CD4-positive, alpha-beta T cell treated with Interleukin-1 beta for 1 hour (primary cell): Measurements from ENCODE around the gene KRTAP5-11.
"Not testable (repeated sequence)": the region's sequence is repeated elsewhere in the genome, so short reads cannot be mapped to it uniquely, and the experiment has no call there.

Source experiments
- DNase-seq, 2 donors: peaks; one replicate each; pipeline ENCODE4 v3.0.0-alpha.2; 2020 to 2022

Gene KRTAP5-11

DNA sequence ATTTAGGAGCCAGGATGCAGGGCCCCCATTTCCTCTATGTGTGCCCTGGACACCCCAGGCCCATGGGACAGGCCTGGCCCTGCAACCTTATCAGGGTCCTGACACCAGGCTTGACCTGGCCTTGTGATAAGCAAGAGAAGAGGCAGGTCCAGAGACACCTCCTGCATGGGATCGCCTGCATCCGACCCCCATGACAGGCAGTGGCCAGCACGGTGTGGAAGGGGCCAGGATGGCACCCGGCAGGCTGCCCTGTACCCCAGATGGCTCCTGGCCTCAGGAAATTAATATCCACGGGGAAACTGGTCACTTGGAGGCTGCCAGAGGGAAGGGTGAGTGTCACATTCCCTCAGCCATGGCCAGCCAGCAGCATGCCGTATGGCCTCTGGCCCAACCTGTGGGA is 27.7 kb downstream of the KRTAP5-11 start:
- no peak for DNase-seq

DNA sequence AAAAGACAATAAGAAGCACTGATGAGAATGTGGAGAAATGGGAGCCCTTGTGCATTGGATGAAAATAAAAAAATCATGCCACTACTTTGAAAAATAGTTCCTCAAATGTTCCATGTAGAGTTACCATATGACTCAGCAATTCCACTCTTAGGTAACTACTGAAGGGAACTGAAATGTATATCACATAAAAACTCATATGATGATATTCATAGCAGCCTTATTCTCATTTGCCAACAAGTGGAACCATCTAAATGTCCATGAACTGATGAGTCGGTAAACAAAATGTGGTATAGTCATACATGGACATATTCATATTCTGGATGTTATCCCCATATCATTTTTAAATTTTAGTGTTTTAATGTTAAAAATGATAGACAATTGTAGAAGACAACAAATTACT is 31.0 kb downstream of the KRTAP5-11 start:
- no peak for DNase-seq

DNA sequence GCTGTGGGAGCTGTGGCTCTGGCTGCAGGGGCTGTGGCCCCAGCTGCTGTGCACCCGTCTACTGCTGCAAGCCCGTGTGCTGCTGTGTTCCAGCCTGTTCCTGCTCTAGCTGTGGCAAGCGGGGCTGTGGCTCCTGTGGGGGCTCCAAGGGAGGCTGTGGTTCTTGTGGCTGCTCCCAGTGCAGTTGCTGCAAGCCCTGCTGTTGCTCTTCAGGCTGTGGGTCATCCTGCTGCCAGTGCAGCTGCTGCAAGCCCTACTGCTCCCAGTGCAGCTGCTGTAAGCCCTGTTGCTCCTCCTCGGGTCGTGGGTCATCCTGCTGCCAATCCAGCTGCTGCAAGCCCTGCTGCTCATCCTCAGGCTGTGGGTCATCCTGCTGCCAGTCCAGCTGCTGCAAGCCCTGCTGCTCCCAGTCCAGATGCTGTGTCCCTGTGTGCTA is 33.9 kb downstream of the KRTAP5-11 start:
- no peak for DNase-seq

DNA sequence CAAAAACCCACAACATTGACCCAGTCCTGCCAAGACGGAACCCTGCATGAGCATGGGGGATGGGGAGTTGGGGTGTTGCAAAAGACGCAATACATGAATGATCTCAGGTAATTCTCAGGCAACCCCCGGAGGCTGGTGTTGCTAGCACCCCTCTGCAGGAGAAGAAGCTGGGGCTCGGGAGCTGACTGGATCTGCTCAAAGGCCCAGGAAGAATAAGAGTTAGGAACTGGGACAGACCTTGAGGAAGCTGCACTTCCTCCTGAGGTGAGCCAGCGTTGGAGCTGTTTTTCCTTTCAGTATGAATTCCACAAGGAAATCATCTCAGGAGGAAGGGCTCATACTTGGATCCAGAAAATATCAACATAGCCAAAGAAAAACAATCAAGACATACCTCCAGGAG is 34.6 kb downstream of the KRTAP5-11 start, which contains the start of gene KRTAP5-9:
Gene KRTAP5-9 (plus strand): TSS at position 301 of the 400 bp plus-strand sequence. CDS start 238 bp downstream, outside the sequence.
- DNase-seq = no peak

DNA sequence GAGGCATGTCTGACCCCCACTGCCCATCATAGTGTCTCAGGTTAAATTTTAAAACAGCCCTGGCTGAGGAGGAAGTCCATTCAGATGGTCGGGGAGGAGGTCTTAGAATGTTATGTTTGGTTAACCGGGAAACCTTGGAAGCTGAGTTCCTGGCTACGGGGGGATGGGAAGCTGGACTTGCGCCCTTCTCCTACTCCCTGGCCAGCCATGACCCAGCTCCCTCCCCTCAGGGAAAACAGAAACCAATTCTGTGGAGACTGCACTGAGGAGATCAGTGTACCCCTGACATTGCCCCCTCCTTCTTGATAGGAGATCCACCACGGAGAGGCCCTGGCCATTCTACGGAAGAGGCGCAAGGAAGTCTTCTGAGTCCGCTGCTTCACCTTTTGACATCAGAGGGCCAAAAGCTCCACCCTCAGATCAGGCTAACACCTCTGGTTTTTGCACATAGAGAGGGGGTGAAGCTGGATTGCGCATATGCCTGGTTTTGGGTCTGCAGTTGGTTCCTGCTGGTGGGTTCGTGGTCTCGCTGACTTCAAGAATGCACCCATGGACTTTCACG is 37.2 kb downstream of the KRTAP5-11 start:
- DNase-seq = no peak

DNA sequence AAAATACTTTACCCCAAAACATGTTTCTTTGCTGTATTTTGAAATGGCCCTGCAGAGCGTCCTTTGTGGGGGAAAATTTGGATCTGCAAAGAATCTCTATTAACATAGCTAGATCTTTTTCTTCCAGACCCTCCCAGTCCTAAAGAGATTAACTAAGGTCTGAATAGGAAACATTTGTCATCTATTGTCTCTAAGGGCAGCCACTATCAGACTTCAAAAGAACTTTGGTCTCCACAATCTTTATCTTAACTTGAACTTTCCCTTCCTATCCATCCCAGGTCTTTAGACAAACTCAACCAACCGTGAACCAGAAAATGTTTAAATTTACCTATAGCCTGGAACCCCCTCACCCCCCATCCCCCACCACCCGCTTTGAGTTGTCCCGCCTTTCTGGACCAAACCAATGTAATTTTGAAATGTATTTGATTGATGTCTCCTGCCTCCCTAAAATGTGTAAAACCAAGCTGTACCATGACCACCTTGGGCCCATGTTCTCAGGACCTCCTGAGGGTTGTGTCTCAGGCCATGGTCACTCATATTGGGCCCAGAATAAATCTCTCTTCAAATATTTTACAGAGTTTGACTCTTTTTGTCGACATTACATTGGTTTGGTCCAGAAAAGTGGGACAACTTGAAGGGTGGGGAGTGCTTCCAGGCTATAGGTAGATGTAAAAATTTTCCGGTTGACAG is 38.0 kb downstream of the KRTAP5-11 start:
- no peak for DNase-seq

DNA sequence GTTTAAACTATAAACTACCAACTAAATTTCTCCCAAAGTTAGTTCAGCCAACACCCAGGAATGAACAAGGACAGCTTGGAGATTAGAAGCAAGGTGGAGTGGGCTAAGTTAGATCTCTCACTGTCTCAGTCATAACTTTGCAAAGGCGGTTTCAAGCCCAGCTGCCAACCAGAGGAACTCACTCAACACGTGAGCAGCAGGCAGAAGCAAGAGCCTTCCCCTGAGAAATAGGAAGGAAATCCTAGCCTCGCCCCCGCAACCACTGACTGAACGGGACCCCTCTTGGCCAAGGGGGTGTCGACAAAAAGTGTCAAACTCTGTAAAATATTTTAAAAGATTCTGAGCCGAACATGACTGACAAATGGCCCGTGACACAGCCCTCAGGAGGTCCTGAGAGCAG is 38.8 kb downstream of the KRTAP5-11 start:
- no peak for DNase-seq

DNA sequence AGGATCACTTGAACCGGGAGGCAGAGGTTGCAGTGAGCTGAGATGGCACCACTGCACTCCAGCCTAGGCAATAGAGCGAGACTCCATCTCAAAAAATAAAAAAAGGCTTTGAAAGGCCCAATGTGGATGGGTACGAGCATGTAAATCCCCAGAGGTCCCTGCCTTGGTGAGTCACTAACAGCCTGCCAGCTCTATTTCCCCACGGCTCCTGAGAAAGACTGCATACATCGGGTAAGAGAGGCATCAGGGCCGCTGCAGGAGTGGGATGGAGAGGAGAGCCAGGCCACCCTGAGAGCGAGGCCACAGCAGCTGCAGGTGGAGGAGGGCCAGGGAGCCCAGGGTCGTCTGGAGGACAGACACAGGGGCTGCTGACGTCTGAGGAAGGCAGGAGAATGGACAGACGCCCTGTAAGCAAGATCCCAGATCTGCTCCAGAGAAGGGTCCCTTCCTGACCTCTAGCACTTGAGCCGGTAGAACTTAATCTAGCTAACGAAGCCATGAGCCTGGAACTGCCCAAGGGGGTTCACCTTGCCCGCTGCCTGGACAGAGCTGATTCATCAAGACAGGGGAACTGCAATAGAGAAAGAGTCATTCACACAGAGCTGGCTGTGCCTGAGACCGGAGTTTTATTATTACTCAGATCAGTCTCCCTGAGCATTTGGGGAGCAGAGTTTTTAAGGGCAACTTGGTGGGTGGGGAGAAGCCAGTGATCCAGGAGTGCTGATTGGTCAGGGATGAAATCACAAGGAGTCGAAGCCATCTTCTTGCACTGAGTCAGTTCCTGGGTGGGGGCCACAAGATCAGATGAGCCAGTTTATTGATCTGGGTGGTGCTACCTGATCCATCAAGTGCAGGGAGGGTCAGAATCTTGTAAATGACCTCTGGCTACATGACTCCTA is 39.5 kb downstream of the KRTAP5-11 start:
- no peak for DNase-seq

DNA sequence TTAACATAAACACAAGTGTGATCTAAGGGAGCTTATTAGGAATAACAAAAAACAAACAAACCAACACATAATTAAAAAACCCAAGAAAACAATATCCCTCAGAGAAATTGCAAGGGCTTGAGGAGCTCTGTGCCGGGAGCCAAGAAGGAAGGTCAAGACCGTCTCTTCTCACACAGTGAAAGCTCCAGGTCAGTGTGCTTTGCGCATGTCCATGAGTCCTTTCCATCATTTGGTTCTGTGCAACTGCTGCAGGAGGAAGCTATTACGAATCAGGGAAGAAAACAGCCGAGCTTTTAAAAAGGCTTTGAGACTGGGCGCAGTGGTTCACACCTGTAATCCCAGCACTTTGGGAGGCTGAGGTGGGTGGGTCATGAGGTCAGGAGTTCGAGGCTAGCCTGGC is 40.3 kb downstream of the KRTAP5-11 start:
- no peak for DNase-seq

DNA sequence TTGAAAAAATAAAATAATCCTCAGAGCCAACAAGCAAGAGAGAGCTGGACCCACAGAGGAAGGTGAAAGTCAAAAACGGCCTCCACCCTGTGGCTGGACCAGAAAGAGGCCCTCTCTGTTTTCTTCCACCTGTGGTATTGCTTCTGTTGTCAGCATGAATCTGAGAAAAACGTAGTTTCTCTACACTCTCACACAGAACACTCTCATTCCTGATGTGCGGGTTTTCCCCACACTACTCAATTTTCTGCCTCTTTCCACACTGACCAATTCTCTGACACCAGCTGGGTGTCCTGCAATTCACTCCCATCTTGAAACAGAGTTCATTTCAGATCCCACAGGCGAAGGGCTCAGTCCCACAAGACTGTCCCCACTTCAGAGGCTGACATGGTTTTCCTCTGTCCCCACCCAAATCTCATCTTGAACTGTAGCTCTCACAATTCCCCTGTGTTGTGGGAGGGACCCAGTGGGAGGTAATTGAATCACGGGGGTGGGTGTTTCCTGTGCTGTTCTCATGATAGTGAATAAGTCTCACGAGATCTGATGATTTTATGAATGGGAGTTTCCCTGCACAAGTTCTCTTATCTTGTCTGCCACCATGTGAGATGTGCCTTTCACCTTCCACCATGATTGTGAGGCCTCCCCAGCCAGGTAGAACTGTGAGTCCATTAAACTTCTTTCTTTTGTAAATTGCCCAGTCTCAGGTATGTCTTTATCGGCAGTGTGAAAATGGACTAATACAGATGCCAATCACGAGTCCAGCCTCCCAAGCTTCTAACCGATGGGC is 42.0 kb downstream of the KRTAP5-11 start:
- DNase-seq = not testable (repeated sequence)

DNA sequence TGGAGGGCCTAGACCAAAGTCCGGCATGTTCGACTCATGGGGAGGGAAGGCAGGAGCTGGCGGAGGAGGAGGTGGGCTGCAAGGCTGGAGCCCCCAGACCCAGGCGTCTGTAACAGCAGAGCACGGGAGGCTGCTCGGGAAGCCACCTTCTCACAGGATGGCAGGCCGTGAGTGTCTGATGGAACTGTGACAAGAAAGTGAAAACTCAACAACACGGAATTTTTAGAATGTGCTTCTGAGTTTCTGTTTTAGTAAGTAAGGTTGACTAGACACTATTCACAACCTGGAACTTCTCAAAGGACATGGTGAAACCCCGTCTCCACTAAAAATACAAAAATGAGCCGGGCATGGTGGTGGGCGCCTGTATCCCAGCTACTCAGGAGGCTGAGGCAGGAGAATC is 42.7 kb downstream of the KRTAP5-11 start:
- DNase-seq = not testable (repeated sequence)

DNA sequence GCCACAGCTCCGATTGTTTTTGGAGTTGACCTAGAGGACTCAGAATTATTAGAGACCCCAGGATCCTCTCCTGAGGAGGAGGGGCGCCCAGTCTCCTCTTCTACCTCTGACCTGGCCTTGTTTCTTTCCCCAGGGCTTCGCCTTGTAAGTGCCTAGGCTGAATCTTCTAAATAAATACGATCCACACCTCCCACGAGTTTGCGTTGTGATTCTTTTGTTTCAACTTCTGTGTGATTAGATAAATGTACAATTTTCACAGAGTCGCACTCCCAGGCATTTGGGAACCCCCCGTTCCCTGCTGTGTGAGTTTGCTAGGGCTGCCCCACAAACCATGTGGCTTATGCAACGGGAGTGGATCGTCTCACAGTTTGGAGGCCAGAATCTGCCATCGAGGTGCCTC is 43.7 kb downstream of the KRTAP5-11 start:
- no peak for DNase-seq

DNA sequence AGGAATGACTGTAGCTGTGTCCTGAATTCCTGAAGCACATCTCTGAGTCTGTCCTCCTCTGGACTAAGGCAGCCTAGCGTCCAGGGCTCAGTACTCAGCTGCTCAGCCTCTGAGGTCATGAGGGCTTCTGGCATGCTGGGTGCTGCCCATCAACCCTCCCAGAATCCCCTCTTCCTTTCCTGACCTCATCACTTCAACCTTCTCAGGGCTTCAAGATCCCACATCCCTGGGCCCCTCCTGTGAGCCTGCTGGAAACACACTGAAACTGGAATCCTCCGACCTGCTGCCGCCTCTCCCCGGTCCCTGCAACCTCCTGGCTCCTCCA is 44.0 kb downstream of the KRTAP5-11 start:
- DNase-seq = no peak

DNA sequence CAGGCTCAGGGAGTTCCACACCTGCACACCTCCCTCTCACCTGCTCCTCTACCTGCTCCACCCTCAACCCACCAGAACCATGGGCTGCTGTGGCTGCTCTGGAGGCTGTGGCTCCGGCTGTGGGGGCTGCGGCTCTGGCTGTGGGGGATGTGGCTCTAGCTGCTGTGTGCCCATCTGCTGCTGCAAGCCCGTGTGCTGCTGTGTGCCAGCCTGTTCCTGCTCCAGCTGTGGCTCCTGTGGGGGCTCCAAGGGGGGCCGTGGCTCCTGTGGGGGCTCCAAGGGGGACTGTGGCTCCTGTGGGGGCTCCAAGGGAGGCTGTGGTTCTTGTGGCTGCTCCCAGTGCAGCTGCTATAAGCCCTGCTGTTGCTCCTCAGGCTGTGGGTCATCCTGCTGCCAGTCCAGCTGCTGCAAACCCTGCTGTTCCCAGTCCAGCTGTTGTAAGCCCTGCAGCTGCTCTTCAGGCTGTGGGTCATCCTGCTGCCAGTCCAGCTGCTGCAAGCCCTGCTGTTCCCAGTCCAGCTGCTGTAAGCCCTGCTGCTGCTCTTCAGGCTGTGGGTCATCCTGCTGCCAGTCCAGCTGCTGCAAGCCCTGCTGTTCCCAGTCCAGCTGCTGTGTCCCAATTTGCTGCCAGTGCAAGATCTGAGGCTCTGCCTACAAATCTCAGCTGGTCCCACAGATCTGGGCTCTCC is 44.6 kb downstream of the KRTAP5-11 start, which contains the start of gene KRTAP5-8:
Gene KRTAP5-8 (plus strand): TSS at position 49 of the 689 bp plus-strand sequence. CDS start 31 bp downstream, at position 80.
- DNase-seq = not testable (repeated sequence)

DNA sequence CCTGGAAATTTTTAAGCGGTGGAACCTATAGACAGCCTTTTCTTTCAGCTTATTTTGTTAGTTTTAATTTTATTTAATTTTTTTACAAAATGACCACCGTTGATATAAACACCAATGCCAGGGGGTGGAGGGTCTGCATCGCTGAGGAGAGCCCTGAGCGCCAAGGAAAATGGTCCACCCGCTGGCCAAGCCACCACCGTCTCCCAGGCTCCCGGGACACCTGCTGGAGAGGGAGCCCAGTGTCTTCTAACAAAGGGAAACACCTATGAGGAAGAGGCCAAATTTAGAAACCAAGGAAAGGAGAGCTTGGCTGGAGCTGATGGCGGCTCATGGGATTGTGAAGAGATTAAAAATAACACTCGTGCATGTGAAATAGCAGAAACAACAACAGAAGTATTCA is 45.1 kb downstream of the KRTAP5-11 start:
- DNase-seq = no peak

DNA sequence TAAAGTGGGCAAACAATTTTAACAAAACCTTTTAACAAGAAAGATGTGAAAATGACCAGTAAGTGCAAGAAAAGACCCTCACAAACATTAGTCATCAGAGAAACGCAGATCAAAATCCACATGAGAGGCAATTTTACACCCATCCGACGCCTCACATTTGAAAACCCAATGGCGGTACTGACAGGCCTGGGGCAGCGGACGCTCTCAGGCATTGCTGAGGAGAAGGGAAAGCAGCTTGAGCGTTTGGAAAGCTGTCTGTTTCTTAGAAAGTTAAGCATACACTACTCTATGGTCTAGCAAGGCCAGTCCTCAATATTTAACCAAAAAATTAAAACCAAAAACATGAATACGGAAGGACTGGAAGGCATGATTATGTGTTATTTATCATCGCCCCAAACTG is 46.9 kb downstream of the KRTAP5-11 start:
- DNase-seq = no peak

DNA sequence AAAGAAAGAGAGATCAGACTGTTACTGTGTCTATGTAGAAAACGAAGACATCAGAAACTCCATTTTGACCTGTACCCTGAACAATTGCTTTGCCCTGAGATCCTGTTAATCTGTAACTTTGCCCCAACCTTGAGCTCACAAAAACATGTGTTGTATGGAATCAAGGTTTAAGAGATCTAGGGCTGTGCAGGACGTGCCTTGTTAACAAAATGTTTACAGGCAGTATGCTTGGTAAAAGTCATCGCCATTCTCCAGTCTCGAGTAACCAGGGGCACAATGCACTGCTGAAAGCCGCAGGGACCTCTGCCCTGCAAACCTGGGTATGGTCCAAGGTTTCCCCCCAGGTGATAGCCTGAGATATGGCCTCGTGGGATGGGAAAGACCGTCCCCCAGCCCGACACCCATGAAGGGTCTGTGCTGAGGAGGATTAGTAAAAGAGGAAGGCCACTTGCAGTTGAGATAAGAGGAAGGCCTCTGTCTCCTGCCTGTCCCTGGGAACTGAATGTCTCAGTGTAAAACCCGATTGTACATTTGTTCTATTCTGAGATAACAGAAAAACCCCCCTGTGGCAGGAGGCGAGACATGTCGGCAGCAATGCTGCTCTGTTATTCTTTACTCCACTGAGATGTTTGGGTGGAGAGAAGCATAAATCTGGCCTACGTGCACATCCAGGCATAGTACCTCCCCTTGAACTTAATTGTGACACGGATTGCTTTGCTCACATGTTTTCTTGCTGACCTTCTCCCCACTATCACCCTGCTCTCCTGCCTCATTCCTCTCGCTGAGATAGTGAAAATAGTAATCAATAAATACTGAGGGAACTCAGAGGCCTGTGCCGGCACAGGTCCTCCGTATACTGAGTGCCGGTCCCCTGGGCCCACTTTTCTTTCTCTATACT is 47.7 kb downstream of the KRTAP5-11 start:
- DNase-seq = not testable (repeated sequence)

DNA sequence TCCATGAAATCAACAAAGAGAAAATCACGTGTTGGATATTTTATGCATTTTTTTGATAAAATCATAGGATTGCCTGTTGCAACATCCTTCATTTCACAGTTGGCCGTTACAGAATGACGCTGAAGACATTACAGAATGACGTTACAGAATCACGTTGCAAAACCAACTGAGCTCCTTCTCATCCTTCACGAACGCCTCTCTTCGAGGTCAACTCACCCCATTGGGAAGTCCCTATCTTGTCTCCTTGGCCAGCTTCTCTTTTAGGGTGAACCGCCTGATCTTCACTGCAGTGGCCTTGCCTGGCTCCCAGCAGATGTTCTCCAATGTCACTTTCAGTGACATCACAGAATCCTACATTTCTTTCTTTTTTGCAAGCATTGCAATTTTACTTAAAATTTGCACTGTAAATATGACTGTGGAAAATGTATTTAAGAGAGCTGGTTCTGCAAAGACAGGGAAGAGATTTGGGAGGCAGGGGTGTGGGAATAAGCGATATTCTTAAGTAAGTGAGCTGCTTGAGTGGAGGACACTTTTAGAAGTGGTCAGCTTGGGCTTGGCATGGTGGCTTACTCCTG is 50.6 kb downstream of the KRTAP5-11 start:
- no peak for DNase-seq
